Activated CD4-positive, alpha-beta T cell treated with anti-CD3 and anti-CD28 coated beads, Interleukin-2, amount 10 ng/mL, durations not matched to agents 24 days and 14 days (primary cell): ENCODE measurements around the gene ZNF428. TPM values are rescaled to one million over a fixed set of nuclear protein-coding genes. Genes with fewer than 3 reads are reported as not detected.
"Not testable (repeated sequence)": the region's sequence is repeated elsewhere in the genome, so short reads cannot be mapped to it uniquely, and the experiment has no call there.

Experiments used
- DNase-seq: peaks from one replicate; pipeline ENCODE4 v3.0.0; 2022
- H3K27ac Mint-ChIP-seq: one replicate; pipeline ENCODE4 v1.8.0; 2022; ENCODE audit warnings: mild to moderate bottlenecking, mixed read lengths
- H3K27me3 Mint-ChIP-seq: one replicate; pipeline ENCODE4 v1.8.0; 2022; ENCODE audit warnings: mixed read lengths
- H3K36me3 Mint-ChIP-seq: one replicate; pipeline ENCODE4 v1.8.0; 2022; ENCODE audit warnings: low read depth, mild to moderate bottlenecking, mixed read lengths
- H3K4me1 Mint-ChIP-seq: one replicate; pipeline ENCODE4 v1.8.0; 2021; ENCODE audit warnings: mixed read lengths
- H3K4me3 Mint-ChIP-seq: one replicate; pipeline ENCODE4 v1.8.0; 2022; ENCODE audit warnings: mild to moderate bottlenecking, moderate library complexity, mixed read lengths
- H3K9me3 Mint-ChIP-seq: one replicate; pipeline ENCODE4 v1.8.0; 2021; ENCODE audit warnings: mixed read lengths
- intact Hi-C: fragments of 100-400 bp; cut with micrococcal nuclease; formaldehyde crosslinking; loops from one replicate; pipeline ENCODE4 v1.15.1; 2023
- total RNA-seq: library from RNA; stranded (reverse); gene quantifications from 2 replicates; pipeline ENCODE4 v1.2.3, GENCODE V29; 2022

The ZNF428 gene
- total RNA-seq, 1 donor from 2014 or later: 19.4 TPM

DNA sequence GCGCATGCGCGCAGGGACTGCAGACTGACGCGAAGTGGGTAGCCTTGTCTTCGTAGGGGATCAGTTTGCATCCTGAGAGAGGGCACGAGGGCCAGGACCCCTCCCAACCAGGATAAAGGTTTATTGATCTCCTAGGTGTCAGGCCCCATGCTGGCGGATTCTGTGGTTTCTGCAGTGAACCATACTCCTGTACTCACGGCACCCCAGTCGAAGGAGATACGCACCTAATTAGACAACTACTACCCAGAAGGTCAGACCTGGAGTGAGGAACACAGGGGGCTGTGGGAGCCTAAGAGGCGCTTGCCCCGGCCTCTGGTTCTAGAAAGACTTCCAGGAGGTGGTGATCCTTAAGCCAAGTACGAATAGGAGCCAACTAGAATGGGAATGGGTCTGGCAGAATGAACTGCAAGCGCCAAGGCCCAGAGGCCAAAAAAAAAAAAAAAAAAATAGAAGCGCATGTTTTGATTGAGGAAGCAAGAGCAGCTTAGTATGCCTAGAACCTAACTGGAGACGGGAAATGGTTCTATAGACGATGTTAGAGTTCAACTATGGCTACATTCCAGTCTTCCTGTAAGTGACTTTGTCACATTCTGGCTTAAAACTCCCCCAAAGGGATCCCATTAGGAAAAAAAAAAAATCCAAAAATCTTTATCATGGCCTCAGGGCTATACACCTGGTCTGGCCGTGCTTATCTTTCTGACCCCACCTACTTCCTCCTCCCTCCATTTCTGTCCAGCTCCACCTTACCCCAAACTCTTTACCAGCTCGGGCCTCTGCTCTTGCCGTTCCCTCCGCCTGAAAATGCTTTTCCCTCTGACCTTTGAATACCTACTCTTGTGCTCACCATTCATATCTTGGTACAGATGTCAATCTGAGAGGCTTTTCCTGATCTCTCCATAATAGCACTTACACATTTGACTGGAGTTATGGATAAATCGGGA lies 902 bp upstream of the ZNF428 start:
- Mint-ChIP-seq H3K27ac (peak overlapping the region; percentile 99), H3K36me3 (no peaks in the 10 kb centered on the region), H3K9me3 (no peaks in the 10 kb centered on the region), H3K4me3 (peak overlapping the region; percentile 98), H3K4me1 (peaks cover 31% of the 10 kb centered on the region), H3K27me3 (no peaks in the 10 kb centered on the region)
- peak; percentile 95 for DNase-seq
- intact Hi-C loops: no loop called here

GRCh38 chr19:43618921-43619261 lies 538 bp downstream of the ZNF428 start:
- peak overlapping the region; percentile 99 for H3K27ac Mint-ChIP-seq
- H3K4me1 Mint-ChIP-seq: peaks cover 19% of the 10 kb centered on the region
- no peak for DNase-seq
- H3K9me3 Mint-ChIP-seq: no peaks in the 10 kb centered on the region
- no peaks in the 10 kb centered on the region for H3K36me3 Mint-ChIP-seq
- H3K4me3 Mint-ChIP-seq: peak overlapping the region; percentile 98
- intact Hi-C loops: loop anchor here (1.0 kb wide), 4 partner anchors 23 to 135 kb away; partner anchors contain the start of genes IRGQ, PINLYP, SMG9 and XRCC1
- H3K27me3 Mint-ChIP-seq: no peaks in the 10 kb centered on the region

DNA sequence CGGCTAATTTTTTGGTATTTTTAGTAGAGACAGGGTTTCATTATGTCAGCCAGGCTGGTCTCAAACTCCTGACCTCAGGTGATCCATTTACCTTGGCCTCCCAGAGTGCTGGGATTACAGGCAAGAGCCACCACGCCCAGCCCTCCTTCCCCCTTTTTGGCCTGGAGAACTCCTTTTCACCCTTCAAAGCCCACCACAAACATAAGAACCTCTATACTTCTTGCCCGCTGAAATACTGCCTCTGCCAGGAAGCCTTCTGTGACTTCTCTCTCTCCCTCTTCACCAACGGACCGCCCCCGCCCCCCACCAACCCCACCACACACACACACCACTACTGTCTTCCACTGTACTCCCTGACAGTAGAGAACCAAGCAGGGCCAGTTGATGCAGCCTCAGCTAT lies 2.5 kb downstream of the ZNF428 start:
- H3K9me3 Mint-ChIP-seq: no peaks in the 10 kb centered on the region
- no peak overlapping the region for H3K4me3 Mint-ChIP-seq
- DNase-seq: no peak
- H3K4me1 Mint-ChIP-seq: peaks cover 21% of the 10 kb centered on the region
- H3K27me3 Mint-ChIP-seq: no peaks in the 10 kb centered on the region
- H3K27ac Mint-ChIP-seq: no peak overlapping the region
- peaks cover 8% of the 10 kb centered on the region for H3K36me3 Mint-ChIP-seq
- intact Hi-C loops: no loop called here

GRCh38 chr19:43616306-43616705 lies 3.1 kb downstream of the ZNF428 start:
- Mint-ChIP-seq H3K4me3 (no peak overlapping the region), H3K36me3 (peaks cover 10% of the 10 kb centered on the region), H3K27me3 (no peaks in the 10 kb centered on the region), H3K4me1 (peaks cover 19% of the 10 kb centered on the region), H3K27ac (no peak overlapping the region), H3K9me3 (no peaks in the 10 kb centered on the region)
- DNase-seq: no peak
- intact Hi-C loops: no loop called here

DNA sequence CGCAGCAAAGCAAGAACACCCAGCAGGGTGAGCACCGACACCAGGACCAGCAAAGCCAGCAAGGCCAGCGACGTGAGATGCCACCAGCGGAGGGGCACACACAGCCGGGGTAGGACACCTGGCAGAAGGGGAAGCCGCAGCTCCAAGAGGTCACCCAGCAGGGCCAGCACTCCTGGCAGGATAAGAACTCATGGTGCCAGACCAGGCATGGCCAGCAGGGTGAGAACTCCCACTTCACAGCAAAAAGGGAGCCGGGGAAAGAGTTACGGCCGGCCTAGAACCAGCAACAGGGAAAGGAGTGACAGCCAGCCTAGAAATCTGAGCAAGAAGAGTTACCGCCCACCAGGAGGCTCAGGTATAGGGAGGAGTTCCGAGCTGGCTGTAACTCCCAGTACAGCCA lies 7.1 kb downstream of the ZNF428 start:
- intact Hi-C loops: no loop called here
- no peak overlapping the region for H3K4me3 Mint-ChIP-seq
- peaks cover 10% of the 10 kb centered on the region for H3K36me3 Mint-ChIP-seq
- H3K27me3 Mint-ChIP-seq: no peaks in the 10 kb centered on the region
- H3K27ac Mint-ChIP-seq: no peak overlapping the region
- DNase-seq: no peak
- no peaks in the 10 kb centered on the region for H3K9me3 Mint-ChIP-seq
- peaks cover 6% of the 10 kb centered on the region for H3K4me1 Mint-ChIP-seq

DNA sequence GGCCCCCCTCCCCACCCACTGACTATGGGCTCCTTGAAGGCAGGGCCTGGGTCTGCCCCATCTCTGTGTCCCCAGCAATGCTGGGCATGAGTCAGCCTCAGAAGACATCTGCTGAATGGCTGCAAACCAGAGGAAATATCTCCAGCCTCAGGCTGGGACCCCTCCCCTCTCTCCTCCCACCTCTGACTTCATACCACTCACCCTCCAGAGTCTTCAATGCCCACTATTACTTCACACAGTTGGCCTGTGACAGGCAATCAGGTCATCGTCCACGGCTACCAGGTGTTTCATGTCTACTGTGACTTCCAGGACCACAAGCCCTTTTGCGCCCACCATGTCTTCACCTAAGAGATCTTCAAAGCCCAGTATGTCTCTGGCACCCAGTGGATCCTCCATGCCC lies 7.6 kb downstream of the ZNF428 start, which contains the start of gene SRRM5:
Gene SRRM5 (plus strand): TSS at position 301 of the 400 bp plus-strand sequence. CDS start 34 bp downstream, at position 335.
- H3K27ac Mint-ChIP-seq: peak within 1 kb of the TSS; percentile 14

GRCh38 chr19:43610493-43610892 lies 8.9 kb downstream of the ZNF428 start:
- Mint-ChIP-seq H3K36me3 (peaks cover 10% of the 10 kb centered on the region), H3K9me3 (no peaks in the 10 kb centered on the region), H3K27me3 (no peaks in the 10 kb centered on the region), H3K4me3 (no peak overlapping the region), H3K27ac (no peak overlapping the region), H3K4me1 (peaks cover 2% of the 10 kb centered on the region)
- DNase-seq: no peak
- intact Hi-C loops: no loop called here

More for the DNA sequence above, 7.6 kb downstream of the ZNF428 start, which contains the start of gene SRRM5:
- DNase-seq: no peak
- H3K36me3 Mint-ChIP-seq: peaks cover 10% of the 10 kb centered on the region
- H3K27me3 Mint-ChIP-seq: no peaks in the 10 kb centered on the region
- intact Hi-C loops: no loop called here
- peaks cover 4% of the 10 kb centered on the region for H3K4me1 Mint-ChIP-seq
- no peak within 1 kb of the TSS for H3K4me3 Mint-ChIP-seq
- no peaks in the 10 kb centered on the region for H3K9me3 Mint-ChIP-seq

DNA sequence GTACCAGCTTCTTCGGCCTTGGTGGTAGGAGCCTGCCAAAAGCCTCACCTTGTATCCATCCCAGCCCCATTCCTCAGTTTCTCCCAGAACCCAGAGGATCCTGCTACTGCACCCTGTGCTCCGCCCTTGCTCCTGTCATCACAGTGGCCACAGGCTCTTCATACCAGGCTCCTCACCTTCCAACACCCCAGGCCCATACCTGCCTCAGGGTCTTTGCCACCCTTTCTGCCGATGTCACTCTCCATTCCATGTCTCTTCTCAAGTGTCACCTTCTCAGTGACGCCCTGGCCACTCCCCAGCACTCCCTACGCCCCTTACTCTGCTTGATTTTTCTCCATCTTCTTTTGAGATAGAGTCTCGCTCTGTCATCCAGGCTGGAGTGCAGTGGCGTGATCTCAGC lies 9.6 kb downstream of the ZNF428 start:
- Mint-ChIP-seq H3K27ac (no peak overlapping the region), H3K4me1 (peaks cover 2% of the 10 kb centered on the region), H3K36me3 (peaks cover 10% of the 10 kb centered on the region), H3K9me3 (no peaks in the 10 kb centered on the region), H3K4me3 (no peak overlapping the region), H3K27me3 (no peaks in the 10 kb centered on the region)
- intact Hi-C loops: no loop called here
- DNase-seq: no peak

DNA sequence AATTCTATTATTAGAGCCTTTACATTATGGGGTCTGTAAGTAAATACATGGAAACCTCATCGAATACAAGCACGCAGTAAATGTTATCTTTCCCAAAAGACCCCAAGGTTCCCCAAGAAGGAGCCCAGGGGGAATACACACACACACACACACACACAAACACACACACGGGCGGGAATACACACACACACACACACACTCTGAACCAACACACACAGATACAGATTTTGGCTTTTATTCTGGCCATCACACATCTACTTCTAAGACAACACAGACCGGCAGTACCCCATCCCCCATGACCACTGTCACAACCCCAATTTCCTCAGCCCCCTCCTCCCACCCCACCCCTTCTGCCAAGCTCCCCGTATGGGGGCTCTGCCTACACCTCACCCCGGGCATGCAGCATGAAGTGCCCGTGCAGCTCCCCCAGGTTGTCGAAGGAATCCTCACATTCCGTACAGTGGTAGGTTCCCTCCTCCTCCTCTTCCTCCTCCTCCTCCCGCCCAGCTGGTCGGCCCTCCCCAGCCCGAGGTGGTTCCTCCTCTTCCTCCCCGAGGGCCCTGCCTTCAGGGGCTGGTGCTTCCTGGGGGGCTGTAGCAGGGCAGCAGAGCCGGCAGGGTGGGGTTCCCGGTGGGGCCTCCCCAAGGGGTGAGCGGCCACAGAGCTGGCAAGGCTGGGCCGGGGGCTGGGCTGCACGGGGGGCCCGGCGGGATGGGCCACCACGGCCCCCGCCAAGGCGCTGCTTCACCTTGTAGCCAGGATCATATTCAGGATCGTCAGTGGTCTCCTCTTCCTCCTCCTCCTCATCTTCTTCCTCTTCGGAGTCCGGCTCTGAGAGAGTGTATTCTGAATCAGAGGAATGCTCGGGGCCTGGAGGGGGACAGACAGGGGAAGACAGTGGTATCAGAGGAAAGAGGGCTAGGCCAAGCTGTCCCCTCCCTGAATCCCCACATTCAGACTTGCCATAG lies 11.9 kb downstream of the ZNF428 start:
- intact Hi-C loops: no loop called here
- H3K9me3 Mint-ChIP-seq: no peaks in the 10 kb centered on the region
- H3K36me3 Mint-ChIP-seq: peaks cover 6% of the 10 kb centered on the region
- no peak for DNase-seq
- H3K27me3 Mint-ChIP-seq: no peaks in the 10 kb centered on the region
- H3K27ac Mint-ChIP-seq: no peak overlapping the region
- H3K4me1 Mint-ChIP-seq: no peaks in the 10 kb centered on the region
- H3K4me3 Mint-ChIP-seq: no peak overlapping the region

DNA sequence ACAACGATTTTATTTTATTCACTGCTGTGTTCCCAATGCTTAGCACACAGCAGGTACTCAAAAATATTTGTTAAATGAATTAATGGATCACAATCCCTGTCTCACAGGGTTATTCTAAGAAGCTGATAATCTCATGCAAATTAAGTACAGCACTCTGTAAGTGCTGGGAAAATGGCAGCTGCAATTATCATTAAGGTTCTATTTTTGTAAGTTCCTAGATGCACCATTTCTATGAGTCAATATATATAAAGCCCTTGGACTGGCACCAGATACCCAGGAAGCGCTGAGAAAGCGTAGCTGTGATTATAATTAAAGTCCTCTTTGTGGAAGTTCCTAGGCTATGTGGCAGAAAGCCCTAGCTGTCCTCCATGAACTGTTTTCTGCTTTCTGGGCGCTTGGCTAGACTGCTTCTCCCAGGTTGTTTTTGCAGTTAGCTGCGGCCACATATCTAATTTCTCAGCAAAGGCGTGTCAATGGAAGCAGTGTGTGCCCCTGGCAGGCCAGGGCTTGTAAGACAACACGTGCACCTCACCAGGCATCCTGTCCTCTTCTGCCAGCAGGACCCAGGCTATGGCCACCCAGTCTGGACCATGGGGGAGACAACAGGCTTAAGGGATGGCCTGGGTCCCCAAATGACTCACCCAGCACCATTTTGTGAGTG lies 12.7 kb downstream of the ZNF428 start:
- Mint-ChIP-seq H3K4me1 (no peaks in the 10 kb centered on the region), H3K36me3 (peaks cover 2% of the 10 kb centered on the region), H3K9me3 (no peaks in the 10 kb centered on the region), H3K27me3 (no peaks in the 10 kb centered on the region), H3K27ac (no peak overlapping the region), H3K4me3 (no peak overlapping the region)
- intact Hi-C loops: no loop called here
- no peak for DNase-seq

- H3K36me3 Mint-ChIP-seq: peaks cover 2% of the 10 kb centered on the region
- no peaks in the 10 kb centered on the region for H3K27me3 Mint-ChIP-seq
- H3K27ac Mint-ChIP-seq: no peak overlapping the region
- intact Hi-C loops: no loop called here
- no peak for DNase-seq
- H3K9me3 Mint-ChIP-seq: no peaks in the 10 kb centered on the region
- H3K4me3 Mint-ChIP-seq: no peak overlapping the region
- H3K4me1 Mint-ChIP-seq: no peaks in the 10 kb centered on the region
Observed at GRCh38 chr19:43605875-43606568, 13.4 kb downstream of the ZNF428 start.

- Mint-ChIP-seq H3K36me3 (peaks cover 19% of the 10 kb centered on the region), H3K4me1 (peaks cover 25% of the 10 kb centered on the region)
- H3K9me3 Mint-ChIP-seq, H3K4me3 Mint-ChIP-seq, DNase-seq, H3K27me3 Mint-ChIP-seq, intact Hi-C loops, H3K27ac Mint-ChIP-seq: not testable (repeated sequence)
Observed at GRCh38 chr19:43600326-43600725, 19.1 kb downstream of the ZNF428 start.
